ENCODE data around the gene PIK3C2G.
"Not testable (repeated sequence)": the region's sequence is repeated elsewhere in the genome, so short reads cannot be mapped to it uniquely, and the experiment has no call there.

DNA sequence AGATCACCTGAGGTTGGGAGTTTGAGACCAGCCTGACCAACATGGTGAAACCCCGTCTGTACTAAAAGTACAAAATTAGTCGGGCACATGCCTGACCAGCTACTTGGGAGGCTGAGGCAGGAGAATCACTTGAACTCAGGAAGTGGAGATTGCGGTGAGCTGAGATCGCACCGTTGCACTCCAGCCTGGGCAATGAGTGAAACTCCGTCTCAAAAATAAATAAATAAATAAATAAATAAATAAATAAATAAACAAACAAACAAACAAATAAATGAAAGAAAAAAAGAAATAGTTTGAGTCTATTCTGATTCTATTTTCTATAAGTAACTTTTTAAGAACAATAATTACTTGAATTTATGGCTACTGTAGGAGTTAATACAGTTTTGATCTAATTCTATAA is 6.3 kb upstream of the PIK3C2G start:
- TF ChIP-seq, protein P1, sequence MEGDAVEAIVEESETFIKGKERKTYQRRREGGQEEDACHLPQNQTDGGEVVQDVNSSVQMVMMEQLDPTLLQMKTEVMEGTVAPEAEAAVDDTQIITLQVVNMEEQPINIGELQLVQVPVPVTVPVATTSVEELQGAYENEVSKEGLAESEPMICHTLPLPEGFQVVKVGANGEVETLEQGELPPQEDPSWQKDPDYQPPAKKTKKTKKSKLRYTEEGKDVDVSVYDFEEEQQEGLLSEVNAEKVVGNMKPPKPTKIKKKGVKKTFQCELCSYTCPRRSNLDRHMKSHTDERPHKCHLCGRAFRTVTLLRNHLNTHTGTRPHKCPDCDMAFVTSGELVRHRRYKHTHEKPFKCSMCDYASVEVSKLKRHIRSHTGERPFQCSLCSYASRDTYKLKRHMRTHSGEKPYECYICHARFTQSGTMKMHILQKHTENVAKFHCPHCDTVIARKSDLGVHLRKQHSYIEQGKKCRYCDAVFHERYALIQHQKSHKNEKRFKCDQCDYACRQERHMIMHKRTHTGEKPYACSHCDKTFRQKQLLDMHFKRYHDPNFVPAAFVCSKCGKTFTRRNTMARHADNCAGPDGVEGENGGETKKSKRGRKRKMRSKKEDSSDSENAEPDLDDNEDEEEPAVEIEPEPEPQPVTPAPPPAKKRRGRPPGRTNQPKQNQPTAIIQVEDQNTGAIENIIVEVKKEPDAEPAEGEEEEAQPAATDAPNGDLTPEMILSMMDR (conservative IDR thresholded peaks at IDR 0.05; ENCODE audit: low read depth, low read length): not testable (repeated sequence)
- TF ChIP-seq FOS (IDR thresholded peaks at IDR 0.05; ENCODE audit: low read depth, low read length); RAD21 (IDR thresholded peaks at IDR 0.05; ENCODE audit: low read length): not testable (repeated sequence)

Measured in IMR-90 (cell line).